Stimulated activated CD4-positive, alpha-beta T cell treated with anti-CD3 and anti-CD28 coated beads, Interleukin-4, amount 100 ng/mL, for 24 hours (primary cell): ENCODE results near the gene TSHZ2.
A peak's percentile ranks its signal among the peaks of the same experiment; 100 is the strongest.
"Not testable (repeated sequence)": the region's sequence is repeated elsewhere in the genome, so short reads cannot be mapped to it uniquely, and the experiment has no call there.

ENCODE experiments used
- DNase-seq: peaks from one replicate; pipeline ENCODE4 v3.0.0-alpha.2; 2020

The TSHZ2 gene

GRCh38 chr20:52999040-52999439, 26.9 kb downstream of the TSHZ2 start:
- DNase-seq: no peak

- DNase-seq: peak; percentile 20
Measured at GRCh38 chr20:53001498-53002301, 29.5 kb downstream of the TSHZ2 start.

- DNase-seq: no peak
Measured at GRCh38 chr20:53002786-53003185, 30.6 kb downstream of the TSHZ2 start.

- DNase-seq: no peak
Measured at GRCh38 chr20:53003420-53004154, 31.4 kb downstream of the TSHZ2 start.

GRCh38 chr20:53004267-53004813, 32.2 kb downstream of the TSHZ2 start:
- no peak for DNase-seq

GRCh38 chr20:53009979-53010735, 38.0 kb downstream of the TSHZ2 start:
- DNase-seq: no peak

GRCh38 chr20:53011640-53012039, 39.5 kb downstream of the TSHZ2 start:
- no peak for DNase-seq

GRCh38 chr20:53013183-53013582, 41.0 kb downstream of the TSHZ2 start:
- DNase-seq: no peak

- no peak for DNase-seq
Measured at GRCh38 chr20:53013847-53014246, 41.7 kb downstream of the TSHZ2 start.

GRCh38 chr20:53016071-53016470, 43.9 kb downstream of the TSHZ2 start:
- no peak for DNase-seq

- no peak for DNase-seq
Measured at GRCh38 chr20:53016534-53017042, 44.4 kb downstream of the TSHZ2 start.

- no peak for DNase-seq
Measured at GRCh38 chr20:53017206-53017605, 45.0 kb downstream of the TSHZ2 start.

- no peak for DNase-seq
Measured at GRCh38 chr20:53019464-53019863, 47.3 kb downstream of the TSHZ2 start.

GRCh38 chr20:53020376-53020775, 48.2 kb downstream of the TSHZ2 start:
- no peak for DNase-seq

GRCh38 chr20:53020834-53021233, 48.7 kb downstream of the TSHZ2 start:
- DNase-seq: no peak

- peak; percentile 45 for DNase-seq
Measured at GRCh38 chr20:53021934-53022333, 49.8 kb downstream of the TSHZ2 start.

- peak; percentile 21 for DNase-seq
Measured at GRCh38 chr20:53023732-53024520, 51.8 kb downstream of the TSHZ2 start.

GRCh38 chr20:53024653-53025052, 52.5 kb downstream of the TSHZ2 start:
- DNase-seq: not testable (repeated sequence)

GRCh38 chr20:53027089-53027488, 54.9 kb downstream of the TSHZ2 start:
- DNase-seq: no peak

- peak; percentile 66 for DNase-seq
Measured at GRCh38 chr20:53028337-53029007, 56.3 kb downstream of the TSHZ2 start.

GRCh38 chr20:53030061-53030460, 57.9 kb downstream of the TSHZ2 start:
- DNase-seq: peak; percentile 36

GRCh38 chr20:53032046-53032445, 59.9 kb downstream of the TSHZ2 start:
- DNase-seq: no peak
